HG03095 (cell line): Measurements from ENCODE around the gene LTK.

Experiments used
- ATAC-seq: cut with Tn5 transposase; IDR thresholded peaks from one replicate; pipeline ENCODE4 v1.9.1; 2021; ENCODE audit warnings: moderate library complexity; ENCODE audit not compliant: unreplicated experiment

Gene LTK

GRCh38 chr15:41530363-41530956 lies 16.8 kb upstream of the LTK start:
- ATAC-seq, result no peak

DNA sequence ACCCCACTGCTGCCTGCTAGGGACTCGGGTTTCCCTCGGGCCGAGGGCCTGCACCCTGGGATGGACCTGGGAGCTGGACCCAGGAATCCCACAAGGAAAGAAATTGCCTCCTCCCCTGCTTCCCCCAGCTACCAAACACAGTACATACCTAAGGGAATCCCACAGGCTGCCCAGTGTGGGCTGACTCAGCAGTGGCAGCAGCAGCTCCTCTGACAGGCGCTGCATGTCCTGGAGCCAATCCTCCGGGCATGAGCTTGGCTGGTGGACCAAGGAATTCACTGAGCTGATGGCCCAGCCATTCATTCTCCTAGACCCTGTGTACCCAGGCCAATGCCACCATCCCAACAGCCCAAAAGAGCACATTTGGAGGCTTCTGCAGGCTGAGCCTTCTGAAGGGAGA lies 9.5 kb upstream of the LTK start:
- ATAC-seq, result no peak

DNA sequence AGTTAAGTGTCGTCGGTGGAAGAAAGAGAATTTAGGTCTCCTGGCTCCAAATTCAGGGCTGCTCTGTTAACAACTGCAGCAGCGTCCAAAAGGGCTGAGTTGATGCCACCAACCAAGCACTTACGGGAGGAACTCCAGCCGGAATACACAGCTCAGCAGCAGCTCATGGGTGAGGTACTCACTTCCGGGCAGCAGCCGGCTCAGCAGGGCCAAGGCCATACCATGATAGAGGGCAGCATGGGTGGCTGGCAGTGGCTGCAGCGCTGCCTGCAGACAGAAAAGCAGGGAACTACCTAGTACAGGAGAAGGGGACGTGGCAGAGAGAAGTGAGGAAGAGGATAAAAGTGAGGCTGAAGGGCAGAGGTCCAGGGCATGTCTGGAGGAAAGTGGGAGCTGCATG lies 8.0 kb upstream of the LTK start:
- ATAC-seq, result no peak

DNA sequence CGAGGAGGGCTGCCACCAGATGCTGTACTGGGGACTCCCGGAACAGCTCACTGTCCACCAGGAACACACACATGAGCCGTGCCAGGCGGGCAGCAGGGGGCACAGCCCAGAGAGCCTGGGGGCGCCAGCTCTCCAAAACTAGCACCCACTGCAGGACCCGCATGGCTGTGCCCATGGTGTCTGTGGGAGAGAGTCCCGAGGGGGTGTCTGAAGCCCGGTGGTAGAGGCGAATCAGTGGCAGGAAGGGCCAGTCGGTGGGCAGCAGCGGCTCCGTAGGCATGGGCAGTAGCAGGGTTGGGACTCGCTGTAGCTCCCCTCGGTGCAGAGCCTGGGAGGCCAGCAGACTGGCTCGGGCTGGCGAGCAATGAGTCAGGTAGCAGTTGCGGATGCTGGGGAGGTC lies 7.0 kb upstream of the LTK start:
- no peak for ATAC-seq

DNA sequence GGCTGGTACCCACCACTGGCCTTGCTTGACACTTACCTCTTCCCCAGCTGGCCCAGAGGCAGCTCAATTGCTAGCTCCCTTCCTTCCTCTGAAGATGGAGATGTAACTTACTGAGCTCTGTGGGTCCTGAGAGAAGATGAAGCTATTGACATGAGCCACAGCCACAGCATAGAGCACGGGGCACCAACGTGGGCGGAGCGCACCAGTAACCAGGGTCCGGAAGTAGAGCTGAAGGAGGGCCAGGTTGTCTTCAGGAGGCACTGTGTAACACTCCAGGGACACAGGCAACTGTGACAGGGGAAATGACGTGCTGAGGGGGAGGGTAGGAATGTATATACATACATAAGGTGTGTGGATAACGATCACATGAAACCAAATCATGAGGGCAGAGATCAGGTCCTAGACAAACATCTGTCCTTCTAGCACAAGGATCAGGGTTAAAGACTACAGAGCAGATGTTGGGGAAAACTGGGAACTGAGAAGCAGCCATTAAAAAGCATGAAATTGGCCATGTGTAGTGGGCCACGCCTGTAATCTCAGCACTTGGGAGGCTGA lies 4.3 kb upstream of the LTK start:
- no peak for ATAC-seq

DNA sequence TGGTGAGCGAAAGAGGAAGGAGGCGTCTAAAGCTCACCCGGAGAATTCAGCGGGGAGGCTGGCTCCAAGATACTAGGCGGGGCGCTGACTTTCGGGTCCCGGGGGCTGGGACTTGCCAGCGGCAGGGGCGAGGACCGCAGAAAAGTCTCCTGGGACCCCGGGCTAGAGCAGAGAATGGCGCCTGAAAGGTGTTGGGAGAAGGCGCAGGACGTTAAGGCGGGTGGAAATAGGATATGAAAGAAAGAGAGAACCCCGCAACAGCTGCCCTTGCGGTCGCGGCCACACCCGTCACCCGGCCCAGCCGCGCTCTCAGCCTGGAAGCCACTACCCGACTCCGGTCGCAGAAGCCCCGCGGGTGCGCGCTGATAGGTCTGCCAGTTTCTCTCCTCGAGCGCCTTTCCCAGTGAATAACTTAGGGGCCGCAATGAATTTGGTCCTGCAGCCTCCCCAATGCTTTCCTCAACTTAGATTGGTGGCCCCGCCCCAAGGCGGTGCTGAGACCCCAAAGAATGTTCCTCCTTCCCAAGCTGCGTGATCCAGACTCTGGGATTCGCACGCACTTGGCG lies 604 bp downstream of the LTK start:
- no peak for ATAC-seq

GRCh38 chr15:41512512-41512939 lies 1.1 kb downstream of the LTK start:
- no peak for ATAC-seq

GRCh38 chr15:41511899-41512369 lies 1.7 kb downstream of the LTK start:
- ATAC-seq, result no peak

GRCh38 chr15:41511331-41511898 lies 2.2 kb downstream of the LTK start:
- ATAC-seq, result no peak

DNA sequence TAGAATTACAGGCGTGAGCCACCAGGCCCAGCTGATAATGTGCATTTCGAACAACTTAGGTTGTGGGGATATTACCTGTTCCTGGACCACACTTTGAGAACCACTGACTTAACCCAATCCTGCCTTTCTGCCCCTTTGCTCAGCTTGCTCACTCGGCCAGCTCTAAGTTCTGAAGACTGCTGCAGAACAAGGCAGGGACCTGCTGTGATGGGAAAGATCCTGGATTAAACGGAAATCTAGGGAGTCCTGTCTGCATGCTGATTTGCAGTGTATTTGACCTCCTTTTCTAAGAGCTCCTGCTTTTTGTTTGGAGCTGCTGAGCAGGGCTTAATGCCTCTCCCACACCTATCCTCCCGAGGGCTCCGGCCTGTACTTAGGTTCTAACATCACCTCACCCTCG lies 2.9 kb downstream of the LTK start:
- ATAC-seq, result no peak

DNA sequence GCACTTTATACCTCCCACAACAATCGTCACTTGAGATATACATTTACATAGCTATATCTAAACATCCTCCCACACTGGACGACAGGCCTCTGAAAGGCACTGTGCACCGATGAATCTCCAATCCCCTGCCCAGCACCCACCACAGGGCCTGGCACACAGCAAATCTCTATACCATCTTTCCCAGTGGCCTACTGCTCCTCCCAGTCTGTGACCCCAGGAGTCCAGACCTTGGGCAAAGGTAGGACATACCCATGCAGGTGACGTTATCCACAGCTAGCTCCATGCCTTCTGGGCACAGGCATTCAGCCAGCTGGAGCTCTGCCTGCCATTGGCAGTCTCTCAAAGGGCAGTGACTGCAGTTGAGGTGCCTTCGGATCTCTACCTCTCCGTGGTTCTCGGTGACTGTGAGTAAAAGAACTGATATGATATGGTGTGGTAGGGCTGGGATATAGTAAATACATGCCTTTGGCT lies 5.8 kb downstream of the LTK start:
- no peak for ATAC-seq

GRCh38 chr15:41506796-41507341 lies 6.8 kb downstream of the LTK start:
- no peak for ATAC-seq

DNA sequence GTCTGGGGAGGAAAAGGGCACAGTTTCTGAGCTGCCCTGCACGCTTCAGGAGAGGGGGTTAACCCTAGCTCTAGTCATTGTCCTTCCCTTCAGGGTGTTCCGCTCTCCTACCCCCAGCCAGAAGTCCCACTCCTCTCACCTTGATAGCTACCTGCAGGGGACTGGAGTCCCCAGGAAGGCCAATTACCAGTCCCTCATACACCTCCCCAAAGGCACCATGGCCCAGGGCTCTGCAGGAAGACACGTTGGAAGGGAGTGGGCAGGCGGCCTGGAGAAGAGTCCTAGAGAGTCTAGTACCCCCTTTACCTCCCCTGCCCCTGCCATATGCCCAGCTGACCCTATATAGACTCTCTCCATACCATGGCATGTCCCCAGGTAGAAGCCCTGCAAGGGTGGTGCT lies 7.9 kb downstream of the LTK start:
- no peak for ATAC-seq

GRCh38 chr15:41504751-41505492 lies 8.7 kb downstream of the LTK start:
- ATAC-seq, result no peak

DNA sequence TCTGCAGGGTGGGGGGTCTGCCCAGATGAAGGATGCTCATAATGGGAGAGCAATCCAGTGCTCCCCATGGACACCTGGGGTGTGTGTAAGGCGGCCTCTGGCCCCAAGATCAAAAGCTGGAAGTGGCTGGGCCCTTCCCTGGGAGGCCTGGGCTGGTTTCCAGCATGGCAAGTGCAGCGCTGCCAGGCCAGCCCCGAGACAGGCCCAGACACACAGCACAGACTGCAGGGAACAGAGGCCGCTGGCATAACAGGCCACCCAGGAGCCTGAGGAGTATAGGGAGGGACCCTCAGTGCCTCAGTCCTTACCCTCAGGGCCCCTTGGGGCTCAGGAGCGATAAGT lies 10.0 kb downstream of the LTK start:
- no peak for ATAC-seq

- no peak for ATAC-seq
Measured at GRCh38 chr15:41502795-41503668, 10.6 kb downstream of the LTK start.

GRCh38 chr15:41501931-41502794 lies 11.5 kb downstream of the LTK start:
- ATAC-seq, result no peak

DNA sequence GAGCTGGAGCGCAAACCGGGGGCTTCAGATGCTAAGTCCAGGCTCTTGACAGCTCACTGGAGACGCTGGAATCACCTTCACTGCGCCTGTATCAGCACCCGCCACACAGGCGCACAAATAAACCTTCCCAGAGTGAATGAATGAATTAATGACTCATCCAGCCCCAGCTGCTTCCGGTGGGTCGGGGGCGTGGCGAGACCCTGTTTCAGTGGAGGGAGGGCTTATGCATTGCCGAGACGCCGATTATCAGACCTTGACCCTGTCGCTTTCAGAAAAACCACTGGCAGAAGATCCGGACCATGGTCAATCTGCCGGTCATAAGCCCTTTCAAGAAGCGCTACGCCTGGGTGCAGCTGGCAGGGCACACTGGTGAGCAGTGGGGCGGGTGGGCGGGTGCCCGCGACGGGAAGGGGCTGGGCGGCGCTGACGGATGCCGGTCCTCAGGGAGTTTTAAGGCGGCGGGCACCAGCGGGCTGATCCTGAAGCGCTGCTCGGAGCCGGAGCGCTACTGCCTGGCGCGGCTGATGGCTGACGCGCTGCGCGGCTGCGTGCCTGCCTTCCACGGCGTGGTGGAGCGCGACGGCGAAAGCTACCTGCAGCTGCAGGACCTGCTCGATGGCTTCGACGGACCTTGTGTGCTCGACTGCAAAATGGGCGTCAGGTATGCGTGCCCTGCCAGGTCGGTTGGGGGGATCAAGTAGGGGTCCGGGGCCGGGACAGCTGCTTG lies 12.3 kb downstream of the LTK start:
- no peak for ATAC-seq
